ENCODE data around the gene AMBRA1.

AMBRA1 gene

GRCh38 chr11:46356924-46357482 lies 236.8 kb downstream of the AMBRA1 start:
- in situ Hi-C loops (cut with HindIII; ENCODE audit: low sequenced_read_pairs): no loop called here

- in situ Hi-C loops (cut with HindIII; ENCODE audit: low sequenced_read_pairs): no loop called here
Observed at GRCh38 chr11:46353698-46354097, 240.1 kb downstream of the AMBRA1 start.

GRCh38 chr11:46352063-46352841 lies 241.6 kb downstream of the AMBRA1 start:
- in situ Hi-C loops (cut with HindIII; ENCODE audit: low sequenced_read_pairs): no loop called here

- in situ Hi-C loops (cut with HindIII; ENCODE audit: low sequenced_read_pairs): no loop called here
Observed at GRCh38 chr11:46351606-46352005, 242.2 kb downstream of the AMBRA1 start.

- in situ Hi-C loops (cut with HindIII; ENCODE audit: low sequenced_read_pairs): no loop called here
Observed at GRCh38 chr11:46351148-46351547, 242.7 kb downstream of the AMBRA1 start.

GRCh38 chr11:46350695-46351094 lies 243.1 kb downstream of the AMBRA1 start:
- in situ Hi-C loops (cut with HindIII; ENCODE audit: low sequenced_read_pairs): no loop called here

- in situ Hi-C loops (cut with HindIII; ENCODE audit: low sequenced_read_pairs): loop anchor here (5.0 kb wide), 1 partner anchor 34 kb away; the partner anchor contains the start of gene MDK
Observed at GRCh38 chr11:46348566-46349401, 245.0 kb downstream of the AMBRA1 start.

- in situ Hi-C loops (cut with HindIII; ENCODE audit: low sequenced_read_pairs): loop anchor here (5.0 kb wide), 1 partner anchor 35 kb away; the partner anchor contains the start of gene MDK
Observed at GRCh38 chr11:46347637-46348311, 246.0 kb downstream of the AMBRA1 start.

- in situ Hi-C loops (cut with HindIII; ENCODE audit: low sequenced_read_pairs): loop anchor here (5.0 kb wide), 1 partner anchor 35 kb away; the partner anchor contains the start of gene MDK
Observed at GRCh38 chr11:46346886-46347636, 246.8 kb downstream of the AMBRA1 start, which contains the start of gene DGKZ. Gene DGKZ, plus strand, starts transcription at chr11:46347463. Its CDS starts 197 bp downstream, at chr11:46347660.

Measured in endothelial cell of hepatic sinusoid (primary cell).